Adrenal gland (tissue), 5 donors: ENCODE results near the gene STIP1.

Experiments
- POLR2A ChIP-seq, 2 donors: fragments of 450-650 bp; IDR thresholded peaks; one replicate each; pipeline ENCODE4 v1.6.1; 2017; ENCODE audit warnings: antibody characterized with exemption in 2 of 2, mild to moderate bottlenecking in 2 of 2, moderate library complexity in 1 of 2
- TF ChIP-seq, protein P1 (sequence below), 6 experiments: fragments of 450-650 bp in 4 of 6; fragments of 200-600 bp in 2 of 6; sonication (generic) in 1 of 6; IDR thresholded peaks; 1 replicate in 5 of 6; 2 replicates in 1 of 6; pipeline versions ENCODE4 v1.5.1 to v1.8.0; 2016 to 2021; ENCODE audit warnings: antibody characterized with exemption in 6 of 6, mild to moderate bottlenecking in 2 of 6, moderate library complexity in 1 of 6
- donor health status: DM: no; HTN: no; CAD: no.

DNA sequence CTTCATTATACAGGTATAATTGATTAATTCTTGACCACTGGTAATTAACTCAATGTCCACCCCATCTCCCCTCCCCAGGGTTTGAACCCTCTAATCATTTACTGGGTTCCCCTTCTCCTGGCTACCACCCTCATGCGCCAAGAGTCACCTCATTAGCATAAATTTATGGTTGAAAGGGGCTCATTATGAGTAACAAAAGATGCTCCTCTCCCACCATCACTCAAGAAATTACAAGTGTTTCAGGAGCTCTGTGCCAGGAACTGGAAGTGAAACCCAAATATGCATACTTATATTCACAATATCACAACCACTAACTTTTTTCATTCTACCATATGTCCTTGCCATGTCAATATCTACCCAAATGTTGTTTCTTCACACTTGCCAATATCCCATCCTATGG lies 7.8 kb upstream of the STIP1 start:
- no peak for TF ChIP-seq POLR2A (IDR thresholded peaks at IDR 0.05)
- TF ChIP-seq, protein P1, sequence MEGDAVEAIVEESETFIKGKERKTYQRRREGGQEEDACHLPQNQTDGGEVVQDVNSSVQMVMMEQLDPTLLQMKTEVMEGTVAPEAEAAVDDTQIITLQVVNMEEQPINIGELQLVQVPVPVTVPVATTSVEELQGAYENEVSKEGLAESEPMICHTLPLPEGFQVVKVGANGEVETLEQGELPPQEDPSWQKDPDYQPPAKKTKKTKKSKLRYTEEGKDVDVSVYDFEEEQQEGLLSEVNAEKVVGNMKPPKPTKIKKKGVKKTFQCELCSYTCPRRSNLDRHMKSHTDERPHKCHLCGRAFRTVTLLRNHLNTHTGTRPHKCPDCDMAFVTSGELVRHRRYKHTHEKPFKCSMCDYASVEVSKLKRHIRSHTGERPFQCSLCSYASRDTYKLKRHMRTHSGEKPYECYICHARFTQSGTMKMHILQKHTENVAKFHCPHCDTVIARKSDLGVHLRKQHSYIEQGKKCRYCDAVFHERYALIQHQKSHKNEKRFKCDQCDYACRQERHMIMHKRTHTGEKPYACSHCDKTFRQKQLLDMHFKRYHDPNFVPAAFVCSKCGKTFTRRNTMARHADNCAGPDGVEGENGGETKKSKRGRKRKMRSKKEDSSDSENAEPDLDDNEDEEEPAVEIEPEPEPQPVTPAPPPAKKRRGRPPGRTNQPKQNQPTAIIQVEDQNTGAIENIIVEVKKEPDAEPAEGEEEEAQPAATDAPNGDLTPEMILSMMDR (IDR thresholded peaks at IDR 0.05): no peak
